NOMO-1 treated with DMSO at 0.1 percent for 48 hours (cell line): Measurements from ENCODE around the gene TSSK2.

Experiments
- DNase-seq: peaks from one replicate; lab custom pipeline; 2025; ENCODE audit not compliant: unreplicated experiment; lab: John Stamatoyannopoulos, UW

The TSSK2 gene

GRCh38 chr22:19180234-19180633 is 49.1 kb downstream of the TSSK2 start:
- DNase-seq = no peak

- no peak for DNase-seq
These were observed 49.8 kb downstream of the TSSK2 start for GRCh38 chr22:19180740-19181410.

- DNase-seq = no peak
These were observed 50.8 kb downstream of the TSSK2 start for GRCh38 chr22:19181786-19182471.
